DND-41 (cell line): ENCODE results near the gene TJP2.

Experiments
- ATAC-seq: fragments of 200-7000 bp; cut with Tn5 transposase; 3 replicates; pipeline ENCODE4 v1.9.1; 2021; ENCODE audit warnings: low read depth; ENCODE audit not compliant: insufficient read depth
- DNase-seq: peaks from one replicate; pipeline ENCODE4 v3.0.0-alpha.2; 2020
- H2AFZ ChIP-seq: 2 replicates; pipeline ENCODE4 v1.6.0; 2012; ENCODE audit warnings: low read depth, low read length
- H3K27ac ChIP-seq: 2 replicates; pipeline ENCODE4 v1.5.1; 2012; ENCODE audit warnings: low read length, inconsistent platforms
- H3K27me3 ChIP-seq: fragments of 200-600 bp; sonication (generic); 2 replicates; pipeline ENCODE4 v1.6.0; 2012; ENCODE audit warnings: low read length, mild to moderate bottlenecking, inconsistent platforms; ENCODE audit not compliant: insufficient read depth, poor library complexity
- H3K36me3 ChIP-seq: 2 replicates; pipeline ENCODE4 v1.5.1; 2012; ENCODE audit warnings: low read length, inconsistent platforms; ENCODE audit not compliant: insufficient read depth
- H3K4me1 ChIP-seq: 2 replicates; pipeline ENCODE4 v1.5.1; 2012; ENCODE audit warnings: mild to moderate bottlenecking, low read length; ENCODE audit not compliant: insufficient read depth
- H3K4me2 ChIP-seq: 2 replicates; pipeline ENCODE4 v1.6.0; 2012; ENCODE audit warnings: mild to moderate bottlenecking, moderate library complexity, low read length, inconsistent platforms; ENCODE audit not compliant: insufficient read depth
- H3K4me3 ChIP-seq, 2 experiments: fragments of 200-600 bp in 1 of 2; shearing (Covaris generic) in 1 of 2; 2 replicates each; pipeline ENCODE4 v1.5.1; 2012 to 2016; ENCODE audit warnings: inconsistent platforms in 2 of 2, low read length in 2 of 2, mild to moderate bottlenecking in 2 of 2, low read depth in 1 of 2, moderate library complexity in 1 of 2
- H3K79me2 ChIP-seq: 2 replicates; pipeline ENCODE4 v1.6.0; 2012; ENCODE audit warnings: low read length, inconsistent platforms; ENCODE audit not compliant: insufficient read depth
- H3K9ac ChIP-seq: 2 replicates; pipeline ENCODE4 v1.6.0; 2012; ENCODE audit warnings: low read depth, mild to moderate bottlenecking, inconsistent platforms, low read length, moderate library complexity
- H3K9me3 ChIP-seq: 2 replicates; pipeline ENCODE4 v1.5.1; 2012; ENCODE audit warnings: low read length, moderate library complexity, mild to moderate bottlenecking, inconsistent platforms; ENCODE audit not compliant: insufficient read depth, severe bottlenecking
- H4K20me1 ChIP-seq: 2 replicates; pipeline ENCODE4 v1.6.0; 2012; ENCODE audit warnings: low read length; ENCODE audit not compliant: insufficient read depth
- CTCF ChIP-seq: IDR thresholded peaks from 2 replicates; pipeline ENCODE4 v1.5.1; 2012; ENCODE audit warnings: borderline replicate concordance, low read length, moderate library complexity, mild to moderate bottlenecking; ENCODE audit not compliant: poor library complexity, severe bottlenecking; ENCODE audit errors: extremely low read depth
- EZH2 ChIP-seq: IDR thresholded peaks from 3 replicates; pipeline ENCODE4 v1.6.1; 2012; ENCODE audit warnings: borderline replicate concordance, low read depth, mild to moderate bottlenecking, moderate library complexity, low read length, inconsistent platforms; ENCODE audit not compliant: severe bottlenecking

TJP2 gene

GRCh38 chr9:69184266-69184665, 10.2 kb downstream of the TJP2 start:
- Histone ChIP-seq H4K20me1 (no peaks in the 10 kb centered on the region), H3K9me3 (no peaks in the 10 kb centered on the region), H3K4me1 (no peaks in the 10 kb centered on the region), H3K4me3 (no peak overlapping the region), H3K27ac (no peak overlapping the region), H3K27me3 (no peaks in the 10 kb centered on the region), H3K36me3 (no peaks in the 10 kb centered on the region), H3K9ac (no peak overlapping the region), H3K79me2 (no peaks in the 10 kb centered on the region), H2AFZ (no peak overlapping the region), H3K4me2 (no peak overlapping the region)
- no peak for TF ChIP-seq CTCF
- TF ChIP-seq EZH2 = no peak
- ATAC-seq (no peak), DNase-seq (no peak)

- Histone ChIP-seq H3K27ac (no peak overlapping the region), H3K4me2 (no peak overlapping the region), H3K4me1 (peaks cover 20% of the 10 kb centered on the region), H3K27me3 (no peaks in the 10 kb centered on the region), H3K79me2 (no peaks in the 10 kb centered on the region), H3K9me3 (no peaks in the 10 kb centered on the region), H3K9ac (no peak overlapping the region), H2AFZ (no peak overlapping the region), H3K4me3 (no peak overlapping the region), H4K20me1 (no peaks in the 10 kb centered on the region), H3K36me3 (no peaks in the 10 kb centered on the region)
- TF ChIP-seq CTCF (no peak), EZH2 (no peak)
- no peak for ATAC-seq
- no peak for DNase-seq
Observed at GRCh38 chr9:69186841-69187611, 12.9 kb downstream of the TJP2 start.

- no peaks in the 10 kb centered on the region for H4K20me1 ChIP-seq
- no peak for DNase-seq
- H3K4me2 ChIP-seq = no peak overlapping the region
- H3K36me3 ChIP-seq = no peaks in the 10 kb centered on the region
- H3K27me3 ChIP-seq = no peaks in the 10 kb centered on the region
- H3K9ac ChIP-seq = no peak overlapping the region
- peaks cover 2% of the 10 kb centered on the region; the same call in 1 of the 2 replicates for H3K79me2 ChIP-seq
- H3K4me3 ChIP-seq = no peak overlapping the region
- H3K27ac ChIP-seq = no peak overlapping the region
- H3K4me1 ChIP-seq = peaks cover 29% of the 10 kb centered on the region
- no peak overlapping the region for H2AFZ ChIP-seq
- no peaks in the 10 kb centered on the region for H3K9me3 ChIP-seq
- TF ChIP-seq EZH2 (no peak), CTCF (no peak)
- ATAC-seq = no peak
Observed at GRCh38 chr9:69188975-69189374, 14.9 kb downstream of the TJP2 start.
